GM12872 (cell line): ENCODE data around the gene RNF103.

ENCODE experiments used
- TF ChIP-seq, protein P1 (sequence below): IDR thresholded peaks from 3 replicates; pipeline ENCODE4 v1.5.1; 2011; ENCODE audit warnings: low read depth, mild to moderate bottlenecking, low read length, moderate library complexity; ENCODE audit not compliant: insufficient read depth

The RNF103 gene

DNA sequence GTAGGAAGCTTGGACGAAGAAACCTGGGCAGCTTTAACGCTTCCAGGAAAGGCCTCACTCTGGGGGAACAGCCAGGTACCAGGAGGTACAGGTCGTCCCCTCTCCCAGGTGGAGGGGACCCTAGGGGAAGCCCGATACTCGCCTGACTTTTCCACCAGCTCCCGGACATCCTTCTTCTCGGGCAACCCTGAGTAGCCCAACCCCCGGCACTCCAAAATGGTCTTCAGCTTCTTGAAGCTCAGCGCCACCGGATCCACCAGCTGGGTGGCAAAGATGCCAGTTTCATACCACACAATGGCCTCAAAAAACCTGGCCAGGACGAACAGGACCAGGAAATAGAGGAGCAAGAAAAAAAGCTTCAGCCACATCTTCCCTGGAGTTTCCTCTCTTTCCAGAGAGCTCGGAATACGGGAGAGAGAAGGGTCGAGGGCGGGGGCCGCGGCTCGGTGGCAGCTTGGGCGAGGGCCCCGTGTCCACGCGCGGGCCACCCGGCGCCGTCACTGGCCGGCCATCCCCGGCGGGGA, 1.1 kb downstream of the RNF103 start:
- TF ChIP-seq, protein P1, sequence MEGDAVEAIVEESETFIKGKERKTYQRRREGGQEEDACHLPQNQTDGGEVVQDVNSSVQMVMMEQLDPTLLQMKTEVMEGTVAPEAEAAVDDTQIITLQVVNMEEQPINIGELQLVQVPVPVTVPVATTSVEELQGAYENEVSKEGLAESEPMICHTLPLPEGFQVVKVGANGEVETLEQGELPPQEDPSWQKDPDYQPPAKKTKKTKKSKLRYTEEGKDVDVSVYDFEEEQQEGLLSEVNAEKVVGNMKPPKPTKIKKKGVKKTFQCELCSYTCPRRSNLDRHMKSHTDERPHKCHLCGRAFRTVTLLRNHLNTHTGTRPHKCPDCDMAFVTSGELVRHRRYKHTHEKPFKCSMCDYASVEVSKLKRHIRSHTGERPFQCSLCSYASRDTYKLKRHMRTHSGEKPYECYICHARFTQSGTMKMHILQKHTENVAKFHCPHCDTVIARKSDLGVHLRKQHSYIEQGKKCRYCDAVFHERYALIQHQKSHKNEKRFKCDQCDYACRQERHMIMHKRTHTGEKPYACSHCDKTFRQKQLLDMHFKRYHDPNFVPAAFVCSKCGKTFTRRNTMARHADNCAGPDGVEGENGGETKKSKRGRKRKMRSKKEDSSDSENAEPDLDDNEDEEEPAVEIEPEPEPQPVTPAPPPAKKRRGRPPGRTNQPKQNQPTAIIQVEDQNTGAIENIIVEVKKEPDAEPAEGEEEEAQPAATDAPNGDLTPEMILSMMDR: no peak

DNA sequence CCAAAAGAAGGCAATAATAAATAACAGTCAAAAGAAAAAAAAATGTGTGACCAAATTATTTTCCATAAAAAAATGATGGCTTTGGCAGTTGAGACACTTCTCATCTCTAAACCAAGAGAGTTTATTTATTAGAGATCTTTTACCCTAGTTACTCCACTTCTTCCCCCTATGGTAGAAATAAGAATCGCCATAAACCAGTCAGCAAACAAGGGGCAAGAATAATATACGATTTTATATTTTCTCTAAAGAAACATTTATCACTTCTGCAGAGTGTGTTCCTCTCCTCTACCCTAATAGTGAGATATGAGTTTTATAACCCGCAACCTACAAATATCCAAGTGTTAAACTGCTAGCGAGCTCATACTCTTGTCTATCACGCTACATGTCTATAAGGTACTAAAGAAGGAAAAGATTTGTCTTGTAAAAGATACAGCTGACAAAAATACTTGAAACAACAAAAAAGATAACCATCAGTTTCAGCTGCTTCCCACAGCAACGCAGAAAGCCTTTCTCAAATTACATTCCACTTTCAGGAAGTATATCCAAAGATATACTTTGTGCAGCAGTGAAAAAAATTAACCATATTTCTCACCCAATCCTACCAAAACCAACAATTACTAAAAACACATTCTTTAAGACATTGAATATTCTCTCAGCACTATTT, 2.3 kb downstream of the RNF103 start:
- TF ChIP-seq, protein P1: no peak

DNA sequence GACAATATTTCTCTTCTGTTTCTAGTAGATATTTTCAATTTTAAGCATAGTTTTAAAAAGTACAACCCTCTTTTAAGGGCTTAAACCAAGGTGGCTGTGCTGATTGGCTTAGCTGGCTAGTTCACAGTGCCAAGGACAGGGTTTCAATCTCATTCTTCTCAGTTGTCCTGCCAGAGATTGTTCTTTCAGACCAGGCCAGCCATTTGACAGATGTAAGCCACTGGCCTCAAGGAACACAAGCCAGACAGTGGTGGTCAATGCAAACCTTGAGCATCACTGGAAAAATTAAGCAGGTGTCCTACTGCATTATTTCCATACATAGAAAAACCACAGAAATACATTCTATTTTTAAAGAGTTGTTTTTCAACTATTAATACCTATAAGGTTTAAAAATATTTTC, 5.9 kb downstream of the RNF103 start:
- TF ChIP-seq, protein P1: no peak

DNA sequence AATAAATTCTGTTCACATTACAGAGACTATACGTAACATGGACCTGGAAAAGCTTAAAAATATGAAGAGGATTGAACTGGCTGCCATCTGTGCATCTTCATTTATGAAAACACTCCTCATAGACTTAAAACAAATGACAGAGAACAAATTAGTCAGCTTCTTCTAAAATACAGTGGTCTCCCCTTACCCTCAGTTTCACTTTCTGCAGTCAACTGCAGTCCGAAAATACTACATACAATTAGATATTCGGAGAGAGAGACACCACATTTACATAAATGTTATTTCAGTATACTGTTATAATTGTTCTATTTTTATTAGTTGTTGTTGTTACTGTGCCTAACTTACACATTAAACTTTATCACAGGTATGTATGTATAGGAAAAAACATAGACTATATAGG, 6.5 kb downstream of the RNF103 start:
- TF ChIP-seq, protein P1: no peak

DNA sequence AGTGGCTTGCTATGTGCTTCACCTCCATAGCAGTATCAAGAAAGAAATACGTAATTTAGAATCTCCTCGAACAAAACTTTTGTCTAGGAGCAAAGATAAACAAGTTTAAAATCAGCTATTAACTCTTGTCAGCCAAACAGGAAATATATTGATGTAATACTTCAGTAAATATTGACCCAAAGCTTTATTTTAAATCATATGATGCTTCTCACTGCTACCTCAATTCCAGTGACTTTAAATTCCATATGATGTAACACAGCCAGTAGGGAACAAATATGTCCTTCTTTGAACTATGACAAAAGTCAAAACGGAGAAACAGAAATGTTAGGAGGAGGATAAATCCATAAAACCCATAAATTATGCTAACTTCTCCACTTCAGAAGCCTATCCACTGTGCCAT, 7.2 kb downstream of the RNF103 start:
- TF ChIP-seq, protein P1: no peak

DNA sequence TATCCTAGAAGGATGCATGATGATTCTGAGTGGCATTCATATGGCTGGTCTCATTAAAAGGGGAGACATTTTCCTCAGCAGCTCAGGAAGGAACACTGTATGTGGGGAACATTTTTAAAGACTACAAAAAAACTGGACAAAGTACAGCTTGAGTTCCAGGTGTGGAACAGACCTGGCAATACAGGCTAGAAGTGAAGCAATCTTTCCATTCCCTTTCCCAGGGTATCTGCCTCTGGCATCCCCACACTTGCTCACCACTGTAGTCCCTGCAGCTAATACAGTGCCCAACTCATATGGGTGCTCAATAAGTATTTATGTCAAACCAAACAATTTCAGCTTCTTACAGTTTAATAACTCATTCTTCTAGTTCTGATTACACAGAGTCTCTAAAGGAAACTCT, 8.1 kb downstream of the RNF103 start:
- TF ChIP-seq, protein P1: no peak

DNA sequence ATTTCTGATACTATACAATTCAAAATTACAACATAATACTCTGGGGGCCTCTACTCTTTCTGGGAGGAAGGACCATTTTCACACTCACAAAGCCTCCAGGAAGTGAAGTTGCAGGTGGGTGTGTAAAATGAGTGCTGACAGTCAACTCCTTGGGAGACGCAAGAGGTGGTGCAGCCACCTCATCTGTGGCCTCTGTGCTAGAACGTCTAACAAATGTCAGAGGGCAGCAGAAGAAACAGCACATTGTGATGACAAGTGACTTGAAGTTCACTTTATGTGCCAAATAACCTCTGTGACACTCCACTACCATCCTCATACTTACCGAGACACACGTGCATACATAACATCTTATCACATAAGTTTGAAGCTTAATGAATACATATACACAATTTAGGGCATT, 10.2 kb downstream of the RNF103 start:
- TF ChIP-seq, protein P1: no peak
